DMS 273 (cell line): Measurements from ENCODE around the gene ANKUB1.

Source experiments
- DNase-seq: peaks from one replicate; lab custom pipeline; 2025; ENCODE audit not compliant: unreplicated experiment; lab: John Stamatoyannopoulos, UW

ANKUB1 gene

GRCh38 chr3:149713730-149714654, 78.4 kb downstream of the ANKUB1 start:
- DNase-seq, result no peak
